H9 (cell line): Measurements from ENCODE around the gene DNLZ. TPM values are rescaled to one million over a fixed set of nuclear protein-coding genes. Genes with fewer than 3 reads are reported as not detected.

Experiments
- DNase-seq: peaks from one replicate; pipeline ENCODE4 v3.0.0-alpha.2; 2017
- H2AFZ ChIP-seq: one replicate; pipeline ENCODE4 v1.6.1; 2013; ENCODE audit warnings: mild to moderate bottlenecking, low read length, control low read depth, moderate library complexity
- H2AK5ac ChIP-seq: 2 replicates; pipeline ENCODE4 v1.6.1; 2013; ENCODE audit warnings: low read length, control low read depth, mixed read lengths; ENCODE audit not compliant: insufficient read length
- H2BK120ac ChIP-seq: one replicate; pipeline ENCODE4 v1.6.1; 2013; ENCODE audit warnings: low read depth, mild to moderate bottlenecking, low read length, control low read depth, inconsistent platforms; ENCODE audit not compliant: poor library complexity, severe bottlenecking
- H2BK12ac ChIP-seq: 2 replicates; pipeline ENCODE4 v1.6.1; 2013; ENCODE audit warnings: low read length, control low read depth, mixed read lengths, low read depth; ENCODE audit not compliant: insufficient read length
- H2BK15ac ChIP-seq: 2 replicates; pipeline ENCODE4 v1.6.1; 2013; ENCODE audit warnings: low read depth, low read length, control low read depth
- H2BK20ac ChIP-seq: one replicate; pipeline ENCODE4 v1.6.1; 2013; ENCODE audit warnings: low read depth, mild to moderate bottlenecking, low read length, control low read depth, inconsistent platforms; ENCODE audit not compliant: poor library complexity, severe bottlenecking
- H2BK5ac ChIP-seq: 2 replicates; pipeline ENCODE4 v1.6.1; 2013; ENCODE audit warnings: low read length, control low read depth, mixed read lengths; ENCODE audit not compliant: insufficient read length
- H3K14ac ChIP-seq: 2 replicates; pipeline ENCODE4 v1.6.1; 2013; ENCODE audit warnings: low read length, control low read depth; ENCODE audit not compliant: insufficient read depth
- H3K18ac ChIP-seq: 2 replicates; pipeline ENCODE4 v1.6.1; 2013; ENCODE audit warnings: low read depth, mild to moderate bottlenecking, mixed read lengths, low read length, control low read depth; ENCODE audit not compliant: insufficient read length
- H3K23ac ChIP-seq: 2 replicates; pipeline ENCODE4 v1.6.1; 2013; ENCODE audit warnings: low read length, control low read depth, mixed read lengths, low read depth; ENCODE audit not compliant: insufficient read length
- H3K23me2 ChIP-seq: 2 replicates; pipeline ENCODE4 v1.6.1; 2013; ENCODE audit warnings: low read depth, mild to moderate bottlenecking, mixed read lengths, low read length, control low read depth; ENCODE audit not compliant: insufficient read length, poor library complexity, severe bottlenecking
- H3K27ac ChIP-seq: 2 replicates; pipeline ENCODE4 v1.5.1; 2013; ENCODE audit warnings: low read length, control low read depth, mixed read lengths, low read depth; ENCODE audit not compliant: insufficient read length
- H3K27me3 ChIP-seq: 2 replicates; pipeline ENCODE4 v1.6.1; 2013; ENCODE audit warnings: low read length, control low read depth, inconsistent platforms; ENCODE audit not compliant: insufficient read depth
- H3K4ac ChIP-seq: 2 replicates; pipeline ENCODE4 v1.6.1; 2013; ENCODE audit warnings: low read depth, mild to moderate bottlenecking, control low read depth, inconsistent platforms, low read length, moderate library complexity
- H3K4me1 ChIP-seq: 2 replicates; pipeline ENCODE4 v1.6.1; 2013; ENCODE audit warnings: low read length, control low read depth, inconsistent platforms; ENCODE audit not compliant: insufficient read depth
- H3K4me2 ChIP-seq: 2 replicates; pipeline ENCODE4 v1.6.1; 2013; ENCODE audit warnings: low read length, control low read depth, mixed read lengths; ENCODE audit not compliant: insufficient read length, insufficient read depth
- H3K56ac ChIP-seq: 2 replicates; pipeline ENCODE4 v1.6.1; 2013; ENCODE audit warnings: low read depth, mild to moderate bottlenecking, mixed read lengths, low read length, control low read depth; ENCODE audit not compliant: insufficient read length
- H3K79me1 ChIP-seq: 2 replicates; pipeline ENCODE4 v1.6.1; 2013; ENCODE audit warnings: low read depth, mild to moderate bottlenecking, moderate library complexity, low read length, control low read depth, inconsistent platforms; ENCODE audit not compliant: insufficient read depth, poor library complexity, severe bottlenecking
- H3K79me2 ChIP-seq: 2 replicates; pipeline ENCODE4 v1.6.1; 2013; ENCODE audit warnings: low read length, control low read depth, inconsistent platforms; ENCODE audit not compliant: insufficient read depth
- H3K9ac ChIP-seq: 2 replicates; pipeline ENCODE4 v1.6.1; 2013; ENCODE audit warnings: low read length, control low read depth, mixed read lengths; ENCODE audit not compliant: insufficient read length; ENCODE audit errors: extremely low read depth
- H3K9me3 ChIP-seq: one replicate; pipeline ENCODE4 v1.6.1; 2013; ENCODE audit warnings: low read depth, low read length, inconsistent platforms; ENCODE audit not compliant: control insufficient read depth
- H3T11ph ChIP-seq: one replicate; pipeline ENCODE4 v1.6.1; 2013; ENCODE audit warnings: mild to moderate bottlenecking, low read length, control low read depth, inconsistent platforms
- H4K20me1 ChIP-seq: one replicate; pipeline ENCODE4 v1.6.1; 2013; ENCODE audit not compliant: control insufficient read depth, insufficient read length, insufficient read depth
- H4K5ac ChIP-seq: 2 replicates; pipeline ENCODE4 v1.6.1; 2013; ENCODE audit warnings: low read depth, mild to moderate bottlenecking, mixed read lengths, low read length, control low read depth; ENCODE audit not compliant: insufficient read length
- H4K8ac ChIP-seq: replicated peaks from 2 replicates; pipeline ENCODE4 v1.6.1; 2013; ENCODE audit warnings: low read length, control low read depth, mixed read lengths, low read depth; ENCODE audit not compliant: insufficient read length
- H4K91ac ChIP-seq: 2 replicates; pipeline ENCODE4 v1.6.1; 2013; ENCODE audit warnings: low read depth, mild to moderate bottlenecking, moderate library complexity, mixed read lengths, low read length, control low read depth; ENCODE audit not compliant: insufficient read length
- H3K27ac Mint-ChIP-seq, 3 experiments: 2 replicates in 2 of 3; 3 replicates in 1 of 3; pipeline ENCODE4 v1.8.0; 2020 to 2021; ENCODE audit warnings: mixed read lengths in 3 of 3, mild to moderate bottlenecking in 1 of 3, moderate library complexity in 1 of 3
- H3K27me3 Mint-ChIP-seq: 2 replicates; pipeline ENCODE4 v1.8.0; 2021; ENCODE audit warnings: low read depth, mild to moderate bottlenecking, moderate library complexity, mixed read lengths
- H3K36me3 Mint-ChIP-seq, 3 experiments: 2 replicates in 2 of 3; 3 replicates in 1 of 3; pipeline ENCODE4 v1.8.0; 2020 to 2021; ENCODE audit warnings: low read depth in 3 of 3, mixed read lengths in 3 of 3; ENCODE audit not compliant: insufficient read depth in 1 of 3
- H3K4me1 Mint-ChIP-seq, 2 experiments: 2 replicates each; pipeline ENCODE4 v1.8.0; 2020; ENCODE audit warnings: mixed read lengths in 2 of 2
- H3K4me3 Mint-ChIP-seq, 2 experiments: 2 replicates in 1 of 2; 3 replicates in 1 of 2; pipeline ENCODE4 v1.8.0; 2020 to 2021; ENCODE audit warnings: mild to moderate bottlenecking in 2 of 2, mixed read lengths in 2 of 2, moderate library complexity in 1 of 2
- H3K9me3 Mint-ChIP-seq, 2 experiments: 2 replicates in 1 of 2; 3 replicates in 1 of 2; pipeline ENCODE4 v1.8.0; 2020; ENCODE audit warnings: mild to moderate bottlenecking in 2 of 2, mixed read lengths in 2 of 2, moderate library complexity in 1 of 2
- CTCF ChIP-seq: fragments of 200-600 bp; sonication (generic); conservative IDR thresholded peaks from 3 replicates; pipeline ENCODE4 v1.8.0; 2021; ENCODE audit warnings: antibody characterized with exemption, mild to moderate bottlenecking
- WGBS: extraction: QIAGEN DNeasy Blood & Tissue Kit; methylation state at CpG from one replicate; pipeline ENCODE4 v1.1.7; 2013; ENCODE audit warnings: missing lambda C conversion rate, low lambda C conversion rate, mixed read lengths; ENCODE audit not compliant: insufficient read length; ENCODE audit errors: extremely low coverage; 5-methylcytosine and 5-hydroxymethylcytosine counted together
- total RNA-seq: library from RNA; stranded (reverse); gene quantifications from 2 replicates; pipeline ENCODE4 v1.2.1, GENCODE V29; 2021

Gene DNLZ
- total RNA-seq, 1 experiment from 2014 or later, result 24.8 TPM

GRCh38 chr9:136322756-136323330, 40.7 kb downstream of the DNLZ start:
- Histone ChIP-seq H3K27me3 (no peaks in the 10 kb centered on the region), H3K14ac (no peak overlapping the region; the same call in 1 of the 2 replicates), H2AK5ac (no peak overlapping the region), H4K20me1 (no peaks in the 10 kb centered on the region), H2BK12ac (no peak overlapping the region), H2BK20ac (no peak overlapping the region), H4K8ac (no peak overlapping the region), H2BK15ac (no peak overlapping the region), H3K23me2 (no peaks in the 10 kb centered on the region), H3K4ac (no peak overlapping the region), H2BK5ac (no peak overlapping the region), H3K56ac (no peak overlapping the region), H2AFZ (no peak overlapping the region), H4K91ac (no peak overlapping the region), H3K79me1 (no peaks in the 10 kb centered on the region), H3K4me2 (no peak overlapping the region), H3K18ac (no peak overlapping the region), H3K27ac (no peak overlapping the region), H3T11ph (no peak overlapping the region), H3K79me2 (no peaks in the 10 kb centered on the region), H2BK120ac (no peak overlapping the region), H4K5ac (no peak overlapping the region), H3K9me3 (no peaks in the 10 kb centered on the region), H3K9ac (no peak overlapping the region), H3K23ac (no peak overlapping the region), H3K4me1 (peaks cover 4% of the 10 kb centered on the region; the same call in 1 of the 2 replicates)
- DNase-seq, result no peak
- no CpG with 5 or more reads among the region's 23 CpGs for WGBS
- H3K9me3 Mint-ChIP-seq, result peaks cover 2% of the 10 kb centered on the region in 2 experiments; a peak in 3 of 5 replicates
- no peak overlapping the region for H3K4me3 Mint-ChIP-seq
- no peaks in the 10 kb centered on the region; the same call in none of the 2 replicates for H3K27me3 Mint-ChIP-seq
- H3K27ac Mint-ChIP-seq, result 0 out of 7 replicates have a peak overlapping the region, but pooled peaks of 1 of the 3 experiments have one; percentile 39
- TF ChIP-seq CTCF, result no peak
- H3K4me1 Mint-ChIP-seq, result peaks cover 5% of the 10 kb centered on the region in 2 experiments; a peak in 3 of 4 replicates
- H3K36me3 Mint-ChIP-seq, result no peaks in the 10 kb centered on the region
